Kidney capillary endothelial cell (primary cell): ENCODE measurements around the gene NELFE.
"Not testable (repeated sequence)": the region's sequence is repeated elsewhere in the genome, so short reads cannot be mapped to it uniquely, and the experiment has no call there.

Experiments
- DNase-seq: peaks from one replicate; pipeline ENCODE4 v3.0.0-alpha.2; 2018; ENCODE audit warnings: low spot score

Gene NELFE

GRCh38 chr6:31949926-31950548, 8.7 kb downstream of the NELFE start:
- DNase-seq: no peak

- no peak for DNase-seq
Measured at GRCh38 chr6:31948753-31949413, 9.9 kb downstream of the NELFE start.

- DNase-seq: no peak
Measured at GRCh38 chr6:31948306-31948705, 10.5 kb downstream of the NELFE start.

GRCh38 chr6:31947864-31948263, 10.9 kb downstream of the NELFE start:
- no peak for DNase-seq

GRCh38 chr6:31947070-31947675, 11.6 kb downstream of the NELFE start:
- DNase-seq: no peak

- no peak for DNase-seq
Measured at GRCh38 chr6:31946370-31946885, 12.3 kb downstream of the NELFE start.

GRCh38 chr6:31945507-31946369, 13.0 kb downstream of the NELFE start, which contains the start of gene CFB:
Gene CFB (plus strand): TSS chr6:31946095. CDS start chr6:31946222, 127 bp downstream.
- no peak for DNase-seq

GRCh38 chr6:31945154-31945506, 13.6 kb downstream of the NELFE start:
- DNase-seq: no peak

- DNase-seq: no peak
Measured at GRCh38 chr6:31943742-31944141, 15.0 kb downstream of the NELFE start.

- no peak for DNase-seq
Measured at GRCh38 chr6:31940256-31940664, 18.5 kb downstream of the NELFE start.

GRCh38 chr6:31935823-31936222, 22.9 kb downstream of the NELFE start:
- no peak for DNase-seq

- no peak for DNase-seq
Measured at GRCh38 chr6:31935021-31935420, 23.8 kb downstream of the NELFE start.

- no peak for DNase-seq
Measured at GRCh38 chr6:31933537-31933936, 25.2 kb downstream of the NELFE start.

GRCh38 chr6:31932137-31932536, 26.6 kb downstream of the NELFE start:
- DNase-seq: not testable (repeated sequence)

- DNase-seq: no peak
Measured at GRCh38 chr6:31930962-31931361, 27.8 kb downstream of the NELFE start.

- DNase-seq: no peak
Measured at GRCh38 chr6:31928672-31928939, 30.2 kb downstream of the NELFE start.

- DNase-seq: no peak
Measured at GRCh38 chr6:31927863-31928671, 30.7 kb downstream of the NELFE start.

- no peak for DNase-seq
Measured at GRCh38 chr6:31927242-31927862, 31.4 kb downstream of the NELFE start, which contains the start of gene C2. Gene C2 (plus strand): TSS chr6:31927717. CDS start chr6:31927753, 36 bp downstream.

GRCh38 chr6:31922942-31923341, 35.8 kb downstream of the NELFE start:
- DNase-seq: no peak

GRCh38 chr6:31920811-31921210, 38.0 kb downstream of the NELFE start:
- no peak for DNase-seq
